HepG2 (cell line): ENCODE data around the gene KLHDC8B. TPM values are rescaled to one million over a fixed set of nuclear protein-coding genes. Genes with fewer than 3 reads are reported as not detected.

Experiments
- AKAP8 ChIP-seq: sonication (generic); formaldehyde crosslinking; IDR thresholded peaks from 2 replicates; pipeline ENCODE4 v1.5.1; 2020; ENCODE audit warnings: mild to moderate bottlenecking, missing genetic modification reagents
- BRF2 ChIP-seq: sonication (generic); formaldehyde crosslinking; IDR thresholded peaks from 2 replicates; pipeline ENCODE4 v1.8.1; 2022; ENCODE audit warnings: mild to moderate bottlenecking, missing genetic modification reagents
- DRAP1 ChIP-seq: IDR thresholded peaks from 2 replicates; pipeline ENCODE4 v1.6.1; 2016; ENCODE audit warnings: missing genetic modification reagents, missing compliant biosample characterization
- ELF3 ChIP-seq: IDR thresholded peaks from 2 replicates; pipeline ENCODE4 v1.6.1; 2016; ENCODE audit warnings: missing genetic modification reagents, missing compliant biosample characterization
- GFI1 ChIP-seq: sonication (generic); formaldehyde crosslinking; IDR thresholded peaks from 2 replicates; pipeline ENCODE4 v1.5.0; 2020; ENCODE audit warnings: missing genetic modification reagents, mild to moderate bottlenecking, borderline replicate concordance
- JARID2 ChIP-seq: sonication (generic); formaldehyde crosslinking; IDR thresholded peaks from 2 replicates; pipeline ENCODE4 v1.8.1; 2023; ENCODE audit warnings: missing genetic modification reagents, inconsistent platforms; ENCODE audit not compliant: insufficient replicate concordance
- KDM3A ChIP-seq: IDR thresholded peaks from 2 replicates; pipeline ENCODE4 v1.6.1; 2018; ENCODE audit warnings: low read depth, missing compliant biosample characterization
- KDM6A ChIP-seq: IDR thresholded peaks from 2 replicates; pipeline ENCODE4 v1.6.1; 2016; ENCODE audit warnings: low read depth
- MED1 ChIP-seq: sonication (generic); formaldehyde crosslinking; IDR thresholded peaks from 2 replicates; pipeline ENCODE4 v1.4.0; 2020; ENCODE audit warnings: missing genetic modification reagents
- MED13 ChIP-seq: sonication (generic); formaldehyde crosslinking; IDR thresholded peaks from 2 replicates; pipeline ENCODE4 v1.5.0; 2020; ENCODE audit warnings: missing genetic modification reagents
- MXD4 ChIP-seq: IDR thresholded peaks from 2 replicates; pipeline ENCODE4 v1.6.1; 2016; ENCODE audit warnings: mild to moderate bottlenecking, missing biosample characterization, missing genetic modification reagents
- NCOA5 ChIP-seq: sonication (generic); formaldehyde crosslinking; IDR thresholded peaks from 2 replicates; pipeline ENCODE4 v1.4.0; 2020; ENCODE audit warnings: missing genetic modification reagents
- NFYB ChIP-seq: sonication (generic); formaldehyde crosslinking; IDR thresholded peaks from 2 replicates; pipeline ENCODE4 v1.4.0; 2020; ENCODE audit warnings: missing genetic modification reagents
- NR3C1 ChIP-seq: sonication (generic); formaldehyde crosslinking; IDR thresholded peaks from 2 replicates; pipeline ENCODE4 v1.4.0; 2020; ENCODE audit warnings: missing genetic modification reagents
- RORA ChIP-seq: sonication (generic); formaldehyde crosslinking; IDR thresholded peaks from 2 replicates; pipeline ENCODE4 v1.5.0; 2020; ENCODE audit warnings: mild to moderate bottlenecking, missing genetic modification reagents, moderate library complexity
- SETDB1 ChIP-seq: sonication (generic); formaldehyde crosslinking; IDR thresholded peaks from 2 replicates; pipeline ENCODE4 v1.5.1; 2020; ENCODE audit warnings: missing genetic modification reagents, mild to moderate bottlenecking, borderline replicate concordance
- SNRNP70 ChIP-seq: fragments of 200-400 bp; formaldehyde crosslinking; IDR thresholded peaks from 2 replicates; pipeline ENCODE4 v1.6.1; 2017; ENCODE audit warnings: mild to moderate bottlenecking, low read depth, low read length, moderate library complexity
- SP1 ChIP-seq, 2 experiments: fragments of 450-650 bp in 1 of 2; sonication (generic) in 1 of 2; formaldehyde crosslinking in 1 of 2; IDR thresholded peaks; 2 replicates each; pipeline versions ENCODE4 v1.4.0 to v1.6.1; 2016 to 2020; ENCODE audit warnings: missing genetic modification reagents in 1 of 2
- SPEN ChIP-seq: sonication (generic); formaldehyde crosslinking; IDR thresholded peaks from 2 replicates; pipeline ENCODE4 v1.5.1; 2020; ENCODE audit warnings: low read depth, mild to moderate bottlenecking, missing genetic modification reagents
- STAG1 ChIP-seq: sonication (generic); formaldehyde crosslinking; IDR thresholded peaks from 2 replicates; pipeline ENCODE4 v1.4.0; 2020; ENCODE audit warnings: missing genetic modification reagents
- THAP11 ChIP-seq: IDR thresholded peaks from 2 replicates; pipeline ENCODE4 v1.6.1; 2016; ENCODE audit warnings: missing biosample characterization, missing genetic modification reagents
- ZFX ChIP-seq: sonication (generic); formaldehyde crosslinking; IDR thresholded peaks from 2 replicates; pipeline ENCODE4 v1.4.0; 2020; ENCODE audit warnings: mild to moderate bottlenecking, low read depth, missing genetic modification reagents, moderate library complexity
- ZIK1 ChIP-seq: sonication (generic); formaldehyde crosslinking; IDR thresholded peaks from 2 replicates; pipeline ENCODE4 v1.5.0; 2020; ENCODE audit warnings: mild to moderate bottlenecking, low read depth, missing genetic modification reagents, borderline replicate concordance
- ZNF101 ChIP-seq: sonication (generic); formaldehyde crosslinking; IDR thresholded peaks from 2 replicates; pipeline ENCODE4 v1.4.0; 2020; ENCODE audit warnings: mild to moderate bottlenecking, low read depth, missing genetic modification reagents, borderline replicate concordance
- ZNF232 ChIP-seq: sonication (generic); formaldehyde crosslinking; IDR thresholded peaks from 2 replicates; pipeline ENCODE4 v1.4.0; 2020; ENCODE audit warnings: missing genetic modification reagents, borderline replicate concordance
- ZNF317 ChIP-seq: sonication (generic); formaldehyde crosslinking; IDR thresholded peaks from 2 replicates; pipeline ENCODE4 v1.5.0; 2020; ENCODE audit warnings: mild to moderate bottlenecking, missing genetic modification reagents
- ZNF770 ChIP-seq: sonication (generic); formaldehyde crosslinking; IDR thresholded peaks from 2 replicates; pipeline ENCODE4 v1.5.0; 2020; ENCODE audit warnings: mild to moderate bottlenecking, missing genetic modification reagents
- ZNF782 ChIP-seq: sonication (generic); formaldehyde crosslinking; IDR thresholded peaks from 2 replicates; pipeline ENCODE4 v1.4.0; 2020; ENCODE audit warnings: missing genetic modification reagents, mild to moderate bottlenecking, borderline replicate concordance
- ZNF83 ChIP-seq: sonication (generic); formaldehyde crosslinking; IDR thresholded peaks from 2 replicates; pipeline ENCODE4 v1.4.0; 2020; ENCODE audit warnings: missing genetic modification reagents, mild to moderate bottlenecking, borderline replicate concordance
- polyA plus RNA-seq, 8 experiments: library from polyadenylated mRNA; depleted of rRNA in 3 of 8; stranded (reverse) in 7 of 8; unstranded in 1 of 8; fragments of >200 nt; fragmentation: Illumina TruSeq in 4 of 8; extraction: Trizol in 4 of 8; gene quantifications; 2 replicates each; pipeline versions ENCODE4 v1.2.1 to v1.2.3, GENCODE V29; 2011 to 2016; ENCODE audit warnings: low read depth in 4 of 8, missing spikeins in 1 of 8, mixed read lengths in 1 of 8; ENCODE audit not compliant: insufficient read depth in 1 of 8
- total RNA-seq, 5 experiments: library from RNA; depleted of rRNA; stranded (reverse); fragments of >200 nt; fragmentation: Illumina TruSeq; extraction: Trizol; gene quantifications; 2 replicates each; pipeline ENCODE4 v1.2.3, GENCODE V29; 2016; ENCODE audit warnings: low read depth in 1 of 5

KLHDC8B gene
- total and polyA plus RNA-seq, 2 of the 13 experiments (the other 11 are each of a cell fraction or from before 2014, with no cell fraction given): 17.2 to 17.8 TPM

GRCh38 chr3:49166752-49167556, 4.4 kb upstream of the KLHDC8B start (continued):
- no peak for TF ChIP-seq ZNF770 (CRISPR knock-in tag)
- no peak for TF ChIP-seq NR3C1 (CRISPR knock-in tag)
- no peak for TF ChIP-seq MXD4 (CRISPR knock-in tag)
- TF ChIP-seq NCOA5: no peak
- TF ChIP-seq SNRNP70: no peak
- TF ChIP-seq DRAP1 (CRISPR knock-in tag): 0 out of 2 replicates have a peak, but pooled peaks have one; percentile 37
- TF ChIP-seq NFYB (CRISPR knock-in tag): no peak
- peak; percentile 42; the same call in 1 of the 2 replicates for TF ChIP-seq SPEN
- TF ChIP-seq THAP11 (CRISPR knock-in tag): 0 out of 2 replicates have a peak, but pooled peaks have one; percentile 23
- TF ChIP-seq BRF2 (CRISPR knock-in tag): no peak
- no peak for TF ChIP-seq AKAP8 (CRISPR knock-in tag)
- TF ChIP-seq STAG1 (CRISPR knock-in tag): no peak
- no peak for TF ChIP-seq KDM6A (CRISPR knock-in tag)
- no peak for TF ChIP-seq KDM3A (CRISPR knock-in tag)
- no peak for TF ChIP-seq ZNF782 (CRISPR knock-in tag)
- no peak for TF ChIP-seq JARID2 (CRISPR knock-in tag)
- TF ChIP-seq MED1: no peak
- TF ChIP-seq ZNF317 (CRISPR knock-in tag): no peak
- TF ChIP-seq GFI1 (CRISPR knock-in tag): no peak
- no peak for TF ChIP-seq ZNF83 (CRISPR knock-in tag)
- TF ChIP-seq ZNF101 (CRISPR knock-in tag): no peak
- TF ChIP-seq SETDB1: no peak
- no peak for TF ChIP-seq ZNF232 (CRISPR knock-in tag)
- TF ChIP-seq SP1 (IDR thresholded peaks at IDR 0.05): no peak
- TF ChIP-seq SP1 (CRISPR knock-in tag; IDR thresholded peaks at IDR 0.05): peak; percentile 5; the same call in 1 of the 2 replicates
- TF ChIP-seq ZFX: peak; percentile 54
- TF ChIP-seq MED13 (CRISPR knock-in tag): no peak
- TF ChIP-seq ELF3 (CRISPR knock-in tag): no peak
- TF ChIP-seq RORA: no peak
- TF ChIP-seq ZIK1 (CRISPR knock-in tag): no peak
